ENCODE results near the gene KCTD21.

The KCTD21 gene

DNA sequence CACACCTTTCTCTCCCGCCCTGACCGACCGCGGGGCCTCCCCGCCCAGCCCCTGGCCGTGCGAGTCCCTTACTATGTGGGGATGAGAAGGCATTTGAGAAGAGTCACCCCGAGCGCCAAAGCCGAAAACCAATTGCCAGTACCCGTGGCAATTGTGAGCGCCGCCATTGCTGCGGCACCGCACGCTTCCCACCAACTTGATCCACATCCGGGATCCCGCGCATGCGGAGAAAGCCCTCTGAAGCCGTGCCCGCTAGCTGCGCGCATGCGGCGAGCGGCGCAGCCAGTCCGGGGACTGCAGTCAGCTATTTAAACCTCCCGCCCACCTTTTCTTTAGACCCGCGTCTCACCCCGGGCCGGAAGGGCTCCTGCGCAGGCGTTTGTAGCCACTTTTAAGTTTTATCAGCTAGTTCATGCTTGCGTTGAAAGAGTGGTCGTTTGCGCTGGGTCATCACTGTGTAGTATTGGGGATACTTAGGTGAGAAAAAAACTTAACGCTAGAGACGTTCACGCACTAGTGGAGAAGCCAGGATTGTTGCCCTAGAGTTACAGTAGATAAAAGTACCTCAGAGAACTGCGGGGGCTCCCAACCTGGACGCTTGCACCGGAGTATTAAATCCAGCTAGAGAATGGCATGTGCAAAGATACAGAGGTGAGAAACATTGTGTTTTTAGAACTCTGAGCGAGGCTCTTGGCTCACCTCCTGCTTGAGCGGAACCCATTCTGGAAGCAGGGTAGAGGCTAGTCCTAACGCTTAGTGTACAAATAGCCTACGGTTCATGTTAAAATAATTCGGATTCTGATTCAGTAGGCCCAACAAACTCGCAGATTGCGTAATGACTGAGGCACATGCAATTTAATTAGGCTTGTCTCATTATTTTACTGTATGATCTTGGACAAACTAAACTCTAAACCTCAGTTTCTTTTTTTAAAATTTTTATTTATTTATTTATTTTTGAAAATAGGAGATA is 48.7 kb downstream of the KCTD21 start, which contains the start of gene ALG8:
TSS of gene ALG8 (minus strand) at position 205 of the 970 bp plus-strand sequence. CDS start at position 167, 38 bp downstream.
- peak; percentile 97 for DNase-seq (ENCODE audit: low spot score)

DNA sequence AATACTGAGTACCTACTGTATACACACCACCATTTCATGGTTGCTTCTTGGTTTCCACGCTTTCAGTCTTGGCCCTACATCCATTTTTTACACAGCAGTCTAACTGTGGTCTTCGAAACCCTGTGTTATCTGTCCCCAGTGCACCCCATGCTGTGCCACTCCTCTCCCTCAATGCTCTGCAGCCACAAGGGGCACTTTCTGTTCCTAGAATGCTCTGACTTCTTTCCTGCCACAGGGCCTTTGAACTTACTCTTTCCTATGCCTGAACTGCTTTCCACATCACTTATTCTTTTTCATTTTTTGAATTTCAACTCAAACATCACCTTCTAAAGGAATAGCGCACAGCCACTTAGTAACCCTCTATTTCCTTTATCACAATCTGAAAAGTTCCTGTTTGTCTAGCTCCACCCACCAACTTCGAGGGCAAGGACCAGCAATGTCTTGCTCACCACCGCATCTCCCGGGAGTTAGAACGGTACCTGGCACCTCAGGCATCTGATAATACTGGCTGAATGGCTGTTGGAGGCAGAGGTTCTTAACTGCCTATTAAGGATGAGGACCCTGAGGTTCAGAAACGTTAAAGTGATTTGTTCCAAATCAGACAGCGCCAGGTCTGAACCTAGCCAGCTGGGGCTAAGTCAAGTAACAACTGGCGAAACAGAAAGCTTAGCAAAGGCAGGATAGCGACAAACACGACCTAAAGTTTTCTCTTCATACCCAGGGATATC is 49.6 kb downstream of the KCTD21 start:
- peak; percentile 54 for DNase-seq (ENCODE audit: low spot score)

DNA sequence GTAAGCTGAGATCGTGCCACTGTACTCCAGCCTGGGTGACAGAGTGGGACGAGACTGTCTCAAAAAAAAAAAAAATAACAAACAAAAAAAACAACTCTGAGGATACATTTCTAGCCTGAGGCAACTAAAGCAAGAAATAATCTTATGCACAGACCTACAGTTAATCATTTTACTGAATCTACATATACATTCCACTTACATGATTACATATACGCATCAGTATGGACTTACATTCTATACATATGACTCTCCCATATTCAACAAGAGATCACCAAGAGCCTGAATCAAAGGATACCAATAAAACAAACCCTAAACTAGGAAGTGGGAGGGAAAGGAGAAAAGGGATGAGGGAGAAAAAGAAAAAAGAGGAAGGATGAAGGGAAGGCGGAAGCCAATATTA is 50.1 kb downstream of the KCTD21 start:
- DNase-seq (ENCODE audit: low spot score): peak; percentile 82

DNA sequence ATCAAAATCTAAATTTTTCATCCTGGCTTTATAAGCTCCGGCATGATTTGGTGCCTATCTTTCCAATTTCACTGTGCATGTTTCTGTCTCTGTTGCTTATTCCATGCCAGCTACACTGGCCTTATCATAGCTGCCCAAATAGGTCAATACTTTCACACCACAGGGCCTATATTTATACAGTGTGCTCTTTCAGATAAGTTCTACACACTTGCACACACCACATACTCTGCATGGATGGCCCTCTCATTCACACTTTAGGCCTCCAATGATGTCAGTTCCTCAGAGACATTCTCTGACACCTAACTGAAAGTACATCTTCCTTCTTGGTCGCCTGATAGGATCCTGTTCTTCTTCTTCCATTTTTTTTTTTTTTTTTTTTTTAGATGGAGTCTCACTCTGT is 56.0 kb downstream of the KCTD21 start:
- no peak for DNase-seq (ENCODE audit: low spot score)

DNA sequence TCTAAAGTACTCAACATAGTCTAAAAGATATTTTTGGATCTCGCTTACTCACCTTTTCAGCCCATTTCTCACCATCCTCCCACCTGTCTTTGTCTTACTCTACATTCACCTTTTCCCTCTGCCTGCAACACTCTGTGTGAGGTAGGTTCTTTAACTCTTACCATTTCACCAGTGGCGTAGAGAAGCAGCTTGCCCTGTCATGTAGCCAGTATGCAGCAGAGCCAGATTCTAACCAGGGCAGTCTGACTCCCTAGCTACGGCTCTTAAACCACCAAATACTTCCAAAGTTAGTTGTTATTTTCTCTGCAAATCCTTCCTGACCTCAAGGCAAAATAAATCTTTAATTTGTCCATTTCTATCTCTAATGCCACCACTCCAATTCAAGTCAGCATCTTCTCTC is 56.5 kb downstream of the KCTD21 start:
- DNase-seq (ENCODE audit: low spot score): no peak

DNA sequence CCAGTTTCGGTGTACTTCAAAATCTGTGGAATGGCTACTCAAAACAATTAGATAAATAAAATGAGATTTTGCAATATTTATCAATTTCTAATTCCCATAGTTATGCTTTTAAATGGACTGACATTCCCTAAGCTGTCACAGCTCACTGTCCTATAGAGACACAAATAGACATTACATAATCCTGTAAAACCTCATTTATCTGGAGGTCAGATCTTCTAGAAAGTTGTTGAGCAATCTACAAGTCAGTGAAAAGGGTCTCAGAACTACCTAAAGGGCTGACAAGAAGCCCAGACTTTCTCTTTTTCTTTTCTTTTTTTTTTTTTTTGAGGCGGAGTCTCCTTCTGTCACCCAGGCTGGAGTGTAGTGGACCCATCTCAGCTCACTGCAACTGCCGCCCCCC is 61.0 kb downstream of the KCTD21 start:
- no peak for DNase-seq (ENCODE audit: low spot score)
